A673 (cell line): ENCODE results near the gene RBFOX1. TPM values are rescaled to one million over a fixed set of nuclear protein-coding genes. Genes with fewer than 3 reads are reported as not detected.

Experiments
- BruUV-seq: library from RNA; stranded (reverse); fragments of 400-500 nt; replicated peaks from 2 replicates; lab custom pipeline; 2021; lab: Mats Ljungman, UMichigan
- CTCF ChIA-PET: fragments of 300-600 bp; sonication (Branson Sonifier 250); formaldehyde crosslinking; loops from one replicate; lab custom pipeline; 2022; ENCODE audit warnings: antibody characterized with exemption; lab: Charles Lee
- POLR2A ChIA-PET: fragments of 300-600 bp; sonication (Branson Sonifier 250); formaldehyde crosslinking; loops from one replicate; lab custom pipeline; 2022; ENCODE audit warnings: antibody characterized with exemption; ENCODE audit not compliant: low non-redundant PET; lab: Charles Lee
- DNase-seq: peaks from one replicate; pipeline ENCODE4 v3.0.0-alpha.2; 2015; ENCODE audit warnings: low spot score
- H3K27ac ChIP-seq: fragments of 200-600 bp; sonication (generic); 2 replicates; pipeline ENCODE4 v1.5.1; 2016; ENCODE audit warnings: mixed run types, low read depth, mild to moderate bottlenecking, mixed read lengths, antibody characterized with exemption, low read length; ENCODE audit not compliant: poor library complexity, severe bottlenecking
- H3K27me3 ChIP-seq: fragments of 200-600 bp; sonication (generic); replicated peaks from 2 replicates; pipeline ENCODE4 v1.6.1; 2017; ENCODE audit warnings: mixed run types, low read depth, mild to moderate bottlenecking, mixed read lengths, antibody characterized with exemption, low read length; ENCODE audit not compliant: insufficient read depth, poor library complexity
- H3K36me3 ChIP-seq: fragments of 200-600 bp; sonication (generic); 2 replicates; pipeline ENCODE4 v1.6.1; 2016; ENCODE audit warnings: mixed run types, mild to moderate bottlenecking, mixed read lengths, antibody characterized with exemption, low read length; ENCODE audit not compliant: insufficient read depth, poor library complexity, severe bottlenecking
- H3K4me1 ChIP-seq: fragments of 200-600 bp; sonication (generic); 2 replicates; pipeline ENCODE4 v1.6.1; 2017; ENCODE audit warnings: mixed run types, mild to moderate bottlenecking, mixed read lengths, antibody characterized with exemption, low read length; ENCODE audit not compliant: insufficient read depth, poor library complexity, severe bottlenecking
- H3K4me3 ChIP-seq: fragments of 200-600 bp; sonication (generic); 2 replicates; pipeline ENCODE4 v1.5.1; 2016; ENCODE audit warnings: low read depth, mixed run types, mild to moderate bottlenecking, mixed read lengths, low read length; ENCODE audit not compliant: poor library complexity, severe bottlenecking
- H3K9me3 ChIP-seq: fragments of 200-600 bp; sonication (generic); 2 replicates; pipeline ENCODE4 v1.6.1; 2016; ENCODE audit warnings: mixed run types, low read depth, mild to moderate bottlenecking, mixed read lengths, antibody characterized with exemption, low read length; ENCODE audit not compliant: poor library complexity, severe bottlenecking
- CTCF ChIP-seq: fragments of 300-800, 200-600 bp; sonication (generic); conservative IDR thresholded peaks from 2 replicates; pipeline ENCODE4 v1.5.1; 2017; ENCODE audit warnings: low read depth, mild to moderate bottlenecking, antibody characterized with exemption, low read length, moderate library complexity, mixed read lengths
- EZH2 ChIP-seq: fragments of 200-600 bp; sonication (generic); IDR thresholded peaks from 2 replicates; pipeline ENCODE4 v1.6.1; 2017; ENCODE audit warnings: borderline replicate concordance, low read depth, mild to moderate bottlenecking, mixed read lengths, antibody characterized with exemption, low read length; ENCODE audit not compliant: poor library complexity, severe bottlenecking
- intact Hi-C: fragments of 100-400 bp; cut with micrococcal nuclease; formaldehyde crosslinking; loops from one replicate; pipeline ENCODE4 v1.10.0; 2022; ENCODE audit not compliant: unreplicated experiment
- total RNA-seq: library from RNA; stranded (reverse); gene quantifications from 2 replicates; pipeline ENCODE4 v1.2.3, GENCODE V29; 2021

RBFOX1 gene
- total RNA-seq, 1 experiment from 2014 or later = 1.8 TPM

- H3K27me3 ChIP-seq = no peaks in the 10 kb centered on the region
- no peak overlapping the region for H3K27ac ChIP-seq
- H3K36me3 ChIP-seq = no peaks in the 10 kb centered on the region
- no TSS peak for BruUV-seq
- intact Hi-C loops = no loop called here
- ChIA-PET CTCF (no interaction called here), POLR2A (no interaction called here)
- no peak for DNase-seq
- H3K4me3 ChIP-seq = no peak overlapping the region
- no peaks in the 10 kb centered on the region for H3K4me1 ChIP-seq
- H3K9me3 ChIP-seq = no peaks in the 10 kb centered on the region
- TF ChIP-seq EZH2 (no peak), CTCF (no peak)
Measured at GRCh38 chr16:7503666-7504065, 171.0 kb downstream of the RBFOX1 start.

- no peaks in the 10 kb centered on the region for H3K4me1 ChIP-seq
- BruUV-seq = no TSS peak
- intact Hi-C loops = no loop called here
- DNase-seq = no peak
- no peaks in the 10 kb centered on the region for H3K27me3 ChIP-seq
- no peaks in the 10 kb centered on the region for H3K9me3 ChIP-seq
- H3K4me3 ChIP-seq = no peak overlapping the region
- TF ChIP-seq CTCF = no peak
- TF ChIP-seq EZH2 = no peak
- ChIA-PET CTCF (no interaction called here), POLR2A (no interaction called here)
- H3K36me3 ChIP-seq = no peaks in the 10 kb centered on the region
- H3K27ac ChIP-seq = no peak overlapping the region
Measured at GRCh38 chr16:7504844-7505243, 172.2 kb downstream of the RBFOX1 start.

- ChIA-PET CTCF (no interaction called here), POLR2A (no interaction called here)
- intact Hi-C loops = no loop called here
- TF ChIP-seq CTCF (no peak), EZH2 (no peak)
- Histone ChIP-seq H3K9me3 (no peaks in the 10 kb centered on the region), H3K27ac (no peak overlapping the region), H3K4me1 (no peaks in the 10 kb centered on the region), H3K4me3 (no peak overlapping the region), H3K27me3 (no peaks in the 10 kb centered on the region), H3K36me3 (no peaks in the 10 kb centered on the region)
- no TSS peak for BruUV-seq
- no peak for DNase-seq
Measured at GRCh38 chr16:7505495-7505894, 172.8 kb downstream of the RBFOX1 start.
